Measurements from ENCODE around the gene ATP6V0B. TPM values are rescaled to one million over a fixed set of nuclear protein-coding genes. Genes with fewer than 3 reads are reported as not detected.

ATP6V0B gene
- total and polyA plus RNA-seq, 4 donors, result 69.5 to 277 (median 129) TPM

Other genes with a start within 250 kb of the ATP6V0B start
- gene ARTN, start 41.2 kb upstream of the ATP6V0B start, total RNA-seq, result under 1 TPM in 1 of 2 donors, not detected in 1; 0.08 TPM
- under 1 TPM in 1 of 2 donors, not detected in 1; 0.05 TPM for gene ARTN, start 41.2 kb upstream of the ATP6V0B start, polyA plus RNA-seq
- 10 to 100 TPM in 1 of 2 donors, 1 to 10 TPM in 1; 9.1 to 15.1 TPM for gene IPO13, start 28.0 kb upstream of the ATP6V0B start, total RNA-seq
- gene IPO13, start 28.0 kb upstream of the ATP6V0B start, polyA plus RNA-seq, result 10 to 100 TPM in 1 of 2 donors, 1 to 10 TPM in 1; 8.6 to 12.0 TPM
- 10 to 100 TPM in 1 of 2 donors, 1 to 10 TPM in 1; 9.3 to 20.9 TPM for gene DPH2, start 5.0 kb upstream of the ATP6V0B start, total RNA-seq
- 10 to 100 TPM; 13.0 to 17.7 TPM for gene DPH2, start 5.0 kb upstream of the ATP6V0B start, polyA plus RNA-seq
- gene B4GALT2, start 4.2 kb downstream of the ATP6V0B start, total RNA-seq, result 10 to 100 TPM; 12.8 to 19.4 TPM
- gene B4GALT2, start 4.2 kb downstream of the ATP6V0B start, polyA plus RNA-seq, result 10 to 100 TPM in 1 of 2 donors, 1 to 10 TPM in 1; 2.9 to 31.5 TPM
- 1 to 10 TPM in 1 of 2 donors, under 1 TPM in 1; 0.92 to 4.2 TPM for gene CCDC24, start 16.6 kb downstream of the ATP6V0B start, total RNA-seq
- gene CCDC24, start 16.6 kb downstream of the ATP6V0B start, polyA plus RNA-seq, result 1 to 10 TPM; 2.2 to 2.5 TPM
- gene SLC6A9, start 56.5 kb downstream of the ATP6V0B start, total RNA-seq, result 10 to 100 TPM in 1 of 2 donors, 1 to 10 TPM in 1; 1.0 to 47.7 TPM
- gene SLC6A9, start 56.5 kb downstream of the ATP6V0B start, polyA plus RNA-seq, result 1 to 10 TPM in 1 of 2 donors, under 1 TPM in 1; 0.57 to 6.1 TPM
- gene KLF17, start 143.9 kb downstream of the ATP6V0B start, total RNA-seq, result not detected
- not detected for gene KLF17, start 143.9 kb downstream of the ATP6V0B start, polyA plus RNA-seq
- not detected for gene KLF18, start 166.7 kb downstream of the ATP6V0B start, total RNA-seq
- gene KLF18, start 166.7 kb downstream of the ATP6V0B start, polyA plus RNA-seq, result not detected
- 10 to 100 TPM; 15.3 to 24.8 TPM for gene DMAP1, start 238.5 kb downstream of the ATP6V0B start, total RNA-seq
- 10 to 100 TPM; 15.7 to 21.0 TPM for gene DMAP1, start 238.5 kb downstream of the ATP6V0B start, polyA plus RNA-seq

Data from liver (tissue), 4 donors.